HTERT RPE-1 (cell line): Measurements from ENCODE around the gene AKR1B1.

Experiments used
- in situ Hi-C: fragments of 300-500 bp; cut with MboI; formaldehyde crosslinking; loops from 4 replicates; pipeline ENCODE4 v1.14.3; 2020; ENCODE audit warnings: low sequenced_read_pairs

The AKR1B1 gene

DNA sequence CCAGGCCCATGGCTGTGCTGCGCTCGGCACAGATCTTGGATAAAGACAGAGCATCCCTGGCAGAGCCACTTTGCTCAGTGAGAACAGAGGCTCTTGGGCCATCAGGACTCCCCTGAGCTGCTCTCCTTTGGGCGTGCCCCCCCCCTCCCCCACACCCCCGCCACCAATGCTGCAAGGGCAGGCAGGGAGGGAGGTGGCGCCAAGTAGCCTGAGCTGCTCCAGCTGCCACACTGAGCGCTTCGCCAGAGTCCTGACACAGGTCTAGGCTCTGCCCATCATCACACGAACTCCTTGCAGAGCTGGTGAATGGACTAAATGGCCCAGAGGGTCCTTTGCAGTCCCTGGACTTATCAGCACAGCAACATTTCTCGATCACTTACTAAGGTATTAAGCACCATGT is 12.5 kb downstream of the AKR1B1 start:
- in situ Hi-C loops = no loop called here

DNA sequence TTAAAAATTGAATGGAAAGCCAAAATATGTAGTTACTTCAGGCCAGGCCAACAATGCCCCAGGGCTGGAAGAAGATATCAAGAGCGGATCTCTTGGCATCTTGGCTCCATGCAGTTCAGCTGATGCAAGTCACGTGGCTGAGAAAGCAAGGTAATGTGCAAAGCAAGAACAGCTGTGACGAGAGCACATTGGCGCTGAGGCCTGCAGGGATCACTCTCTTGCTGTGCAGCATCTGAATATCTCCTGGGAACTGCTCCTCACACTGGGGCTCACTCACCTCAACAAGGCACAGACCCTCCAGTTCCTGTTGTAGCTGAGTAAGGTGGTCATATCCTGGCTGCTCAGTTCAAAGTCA is 14.0 kb downstream of the AKR1B1 start:
- in situ Hi-C loops = no loop called here

DNA sequence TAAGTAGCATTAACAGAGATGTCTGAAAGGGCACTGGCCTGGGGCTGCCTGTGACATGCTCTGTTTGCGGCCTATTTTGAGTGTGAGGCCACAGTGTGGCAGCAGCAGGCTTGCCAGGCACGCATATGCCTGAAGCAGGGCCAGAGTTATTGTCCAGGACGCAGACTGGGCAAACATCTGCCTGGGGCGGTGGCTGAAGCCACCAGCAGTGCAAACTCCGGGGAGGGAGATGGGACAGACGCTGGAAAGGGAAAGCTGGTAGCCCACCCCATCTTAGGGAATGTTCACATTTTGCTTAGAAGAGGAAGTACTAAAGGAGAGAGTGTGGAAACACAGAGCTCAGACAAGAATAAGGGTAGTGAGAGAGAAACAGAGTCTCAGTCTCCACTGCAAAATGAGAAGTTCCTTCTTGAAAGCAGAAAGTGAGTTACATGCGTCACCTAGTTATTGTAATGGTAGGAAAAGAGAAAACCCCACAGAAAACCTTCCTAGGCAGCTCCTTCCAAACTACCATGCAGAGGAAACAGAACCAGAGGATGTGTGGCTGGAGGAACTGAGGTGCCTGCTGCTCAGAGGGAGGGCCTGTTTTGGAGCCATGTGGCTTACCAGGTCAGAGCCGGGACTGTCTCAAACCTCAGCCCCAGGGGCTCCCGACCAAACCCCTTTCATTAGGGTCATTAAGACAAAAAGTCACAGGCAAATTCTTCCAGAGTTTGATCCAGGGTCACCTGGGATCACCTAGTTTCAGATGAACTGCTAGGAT is 14.5 kb downstream of the AKR1B1 start:
- in situ Hi-C loops = no loop called here

DNA sequence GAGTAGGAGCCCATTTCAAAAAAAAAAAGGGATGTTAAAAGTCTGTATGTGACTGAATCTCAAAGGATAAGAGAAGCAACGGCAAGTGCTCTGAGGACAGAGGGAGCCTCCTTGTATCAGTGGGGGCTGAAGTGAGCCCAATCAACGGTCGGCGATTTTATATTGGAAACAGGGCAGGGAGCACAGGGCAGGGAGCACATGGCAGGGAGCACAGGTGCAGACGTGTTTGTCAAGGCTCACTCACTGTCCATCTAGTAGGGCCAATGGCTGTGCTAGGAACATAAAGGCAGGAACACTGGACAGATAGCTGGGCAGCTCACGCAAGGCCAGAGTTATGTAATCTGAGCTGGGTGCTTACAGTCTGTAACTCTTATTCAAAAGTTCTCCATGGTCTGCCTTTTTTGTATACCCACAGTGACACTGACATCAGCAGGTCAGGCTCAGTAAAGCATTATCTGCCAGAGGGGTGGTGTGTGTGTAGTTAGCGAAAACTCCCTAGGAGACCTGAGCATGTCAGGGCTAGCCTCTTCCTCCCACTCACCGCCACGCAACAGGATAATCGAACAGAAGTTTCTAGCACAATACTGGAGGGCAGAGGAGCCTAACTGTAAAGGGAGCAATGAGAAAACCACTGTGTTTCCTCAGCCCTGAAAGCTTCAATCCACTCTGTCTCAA is 15.4 kb downstream of the AKR1B1 start:
- in situ Hi-C loops = no loop called here

DNA sequence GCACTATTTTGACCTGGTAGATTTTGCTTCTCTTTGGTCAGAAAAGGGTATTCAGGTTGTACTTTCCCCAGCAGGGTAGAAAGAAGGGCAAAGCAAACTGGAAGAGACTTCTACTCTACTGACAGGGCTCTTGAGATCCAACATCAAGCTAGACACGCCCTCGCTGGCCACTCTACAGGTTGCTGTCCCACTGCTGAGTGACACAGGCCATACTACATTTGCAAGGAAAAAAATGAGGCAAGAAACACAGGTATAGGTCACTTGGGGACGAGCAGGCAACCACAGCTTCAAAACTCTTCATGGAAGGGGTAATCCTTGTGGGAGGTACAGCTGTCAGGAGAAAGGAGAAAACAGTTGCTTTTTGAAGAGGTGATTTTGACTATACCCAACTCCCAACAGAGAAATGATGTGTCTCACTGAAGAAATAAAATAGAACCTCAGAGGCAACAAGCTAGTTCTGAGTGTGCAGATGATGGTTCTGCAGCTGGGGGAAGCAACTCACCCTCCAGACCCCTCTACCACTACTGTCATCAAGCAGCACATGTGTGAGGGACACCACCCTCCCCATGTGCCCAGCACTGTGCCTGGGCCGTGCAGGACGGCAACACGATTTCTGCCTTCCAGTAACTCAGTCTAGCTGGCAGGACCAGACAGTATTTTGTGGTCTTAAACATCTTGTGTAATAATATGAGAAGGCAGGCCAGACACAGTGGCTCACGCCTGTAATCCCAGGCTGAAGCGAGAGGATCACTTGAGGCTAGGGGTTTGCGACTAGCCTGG is 16.3 kb downstream of the AKR1B1 start:
- in situ Hi-C loops = no loop called here

DNA sequence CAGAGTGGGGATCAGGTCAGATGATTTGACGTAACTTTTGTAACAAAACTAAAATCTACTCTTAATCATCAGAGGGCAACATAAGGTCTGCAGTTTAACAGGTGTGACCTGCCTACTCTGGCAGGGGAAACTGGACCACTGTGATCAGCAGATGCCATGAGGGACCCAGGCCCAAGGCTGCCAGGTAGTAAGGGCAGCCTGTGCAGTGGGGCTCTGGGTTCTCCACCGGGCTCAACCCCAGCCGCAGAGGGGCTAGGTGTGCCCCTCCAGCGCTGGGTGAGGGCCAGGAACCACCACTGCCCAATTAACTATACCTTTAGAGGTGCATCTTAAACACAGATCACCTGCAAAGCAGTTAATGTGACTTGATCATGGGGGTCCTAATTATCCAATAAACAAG is 17.6 kb downstream of the AKR1B1 start:
- in situ Hi-C loops = no loop called here

DNA sequence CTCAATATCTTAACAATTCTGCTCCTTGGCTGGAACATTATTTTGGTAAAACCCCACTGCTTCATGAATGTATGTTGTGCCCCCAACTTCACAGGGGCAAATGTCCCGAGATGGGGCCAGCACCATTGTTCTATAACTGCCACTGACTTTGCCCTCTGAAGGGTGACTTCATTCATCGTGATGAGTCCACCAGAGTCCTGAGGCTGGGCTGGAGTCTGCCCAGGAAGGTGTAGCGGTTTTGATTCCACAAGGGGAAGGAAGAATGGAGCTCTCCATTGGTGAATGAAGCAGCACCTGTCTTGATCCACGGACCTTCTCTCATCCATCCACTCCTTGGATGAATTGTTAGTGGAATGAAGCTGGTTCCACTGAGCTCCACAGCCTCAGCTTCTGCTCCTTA is 18.4 kb downstream of the AKR1B1 start:
- in situ Hi-C loops = no loop called here

DNA sequence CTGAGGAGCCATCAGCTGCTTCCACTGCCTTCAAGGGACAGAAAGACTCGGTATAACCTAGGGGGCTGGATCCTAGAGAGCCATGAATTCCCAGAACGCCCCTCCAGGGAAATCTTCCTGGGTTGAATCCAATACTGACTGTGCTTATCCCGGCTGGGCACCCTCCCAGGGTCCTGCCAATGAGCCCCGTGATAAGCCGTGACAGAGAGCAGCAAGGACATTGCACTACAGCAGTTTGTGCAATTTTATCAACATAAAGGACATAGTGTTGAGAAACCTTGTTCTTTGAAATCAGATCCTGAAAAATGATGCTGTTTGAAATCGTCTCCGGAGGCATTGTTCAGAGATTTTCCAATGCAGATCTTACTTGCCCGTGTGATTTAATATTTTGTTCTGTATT is 18.8 kb downstream of the AKR1B1 start:
- in situ Hi-C loops = no loop called here

DNA sequence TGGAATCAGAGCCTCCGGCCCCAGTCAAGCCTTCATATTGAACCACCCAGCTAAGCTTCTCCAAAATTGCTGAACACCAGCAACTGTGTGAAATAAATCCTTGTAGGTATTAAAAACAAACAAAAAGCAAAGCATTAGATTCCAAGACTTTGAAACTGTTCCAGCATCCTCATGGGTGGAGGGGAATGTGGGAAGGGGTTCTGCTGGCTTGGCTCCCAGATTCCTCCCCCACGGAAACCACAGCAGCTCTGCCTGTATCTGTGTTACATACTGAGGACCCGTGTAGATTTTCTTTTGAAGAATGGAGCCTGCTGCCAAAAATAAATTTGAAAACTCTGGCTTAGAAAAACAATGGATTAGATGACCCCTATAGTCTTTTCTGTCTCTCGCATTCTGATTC is 20.0 kb downstream of the AKR1B1 start:
- in situ Hi-C loops = no loop called here

DNA sequence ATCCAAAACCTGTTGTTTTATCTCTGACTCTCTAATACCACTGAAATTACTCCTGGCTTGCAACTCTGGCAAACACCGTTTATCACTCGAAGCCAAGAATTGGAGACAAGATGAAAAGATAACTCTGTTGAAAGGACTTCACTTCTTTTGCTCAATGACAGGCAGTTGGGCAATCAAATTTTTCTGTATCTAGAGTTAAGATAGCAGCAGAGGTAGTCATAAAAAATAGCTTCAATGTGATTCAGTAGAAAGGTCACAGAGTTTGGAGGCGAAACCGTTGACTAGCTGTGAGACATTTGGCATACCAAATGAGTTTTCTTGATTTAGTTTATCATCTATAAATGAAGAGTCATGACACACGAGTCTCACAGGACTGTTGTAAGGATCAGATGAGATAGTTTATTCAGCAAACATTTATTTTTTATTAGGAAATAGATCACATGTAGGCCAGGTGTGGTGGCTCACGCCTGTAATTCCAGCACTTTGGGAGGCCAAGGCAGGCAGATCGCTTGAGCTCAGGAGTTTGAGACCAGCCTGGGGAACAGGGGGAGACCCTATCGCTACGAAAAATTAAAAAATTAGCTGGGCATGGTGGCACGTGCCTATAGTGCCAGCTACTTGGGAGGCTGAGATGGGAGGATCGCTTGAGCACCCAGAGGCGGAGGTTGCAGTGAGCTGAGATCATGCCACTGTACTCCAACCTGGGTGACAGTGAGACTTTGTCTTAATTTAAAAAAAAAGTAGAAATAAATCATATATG is 23.6 kb downstream of the AKR1B1 start:
- in situ Hi-C loops = no loop called here

DNA sequence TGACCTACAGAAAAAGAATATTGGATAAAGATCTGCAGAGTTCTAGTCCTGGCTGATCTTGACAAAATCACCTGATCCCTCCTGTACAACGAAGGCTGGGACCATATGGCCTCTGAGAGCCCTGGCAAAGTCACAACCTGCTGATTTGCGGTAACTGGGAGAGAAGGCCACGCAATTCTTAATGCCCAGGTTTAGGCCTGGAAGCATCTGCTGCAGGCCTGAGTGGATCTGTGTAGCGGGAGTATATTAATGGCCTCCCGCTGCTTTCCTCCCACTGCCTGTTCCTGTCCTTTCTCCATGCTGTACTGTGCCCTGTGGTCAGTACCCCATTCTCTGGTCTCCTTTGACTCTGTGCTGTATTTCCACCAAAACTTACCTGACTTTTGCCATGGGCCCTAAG is 24.2 kb downstream of the AKR1B1 start:
- in situ Hi-C loops = no loop called here

DNA sequence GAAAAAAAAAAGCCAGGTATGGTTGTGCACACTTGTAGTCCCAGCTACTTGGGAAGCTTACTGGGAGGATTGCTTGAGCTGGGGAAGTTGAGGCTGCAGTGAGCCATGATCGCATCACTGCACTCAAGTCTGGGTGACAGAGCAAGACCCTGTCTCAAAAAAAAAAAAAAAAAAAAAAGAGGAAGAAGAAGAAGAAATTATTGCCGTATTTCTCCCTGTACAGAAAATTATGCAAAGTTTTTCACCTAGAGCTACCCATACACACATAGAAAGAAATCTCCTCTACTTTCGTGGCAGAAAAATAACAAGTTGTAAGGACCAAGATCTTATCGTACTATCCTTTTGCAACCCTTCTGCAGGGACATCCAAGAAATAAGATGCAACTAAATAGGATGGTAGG is 25.5 kb downstream of the AKR1B1 start:
- in situ Hi-C loops = no loop called here

DNA sequence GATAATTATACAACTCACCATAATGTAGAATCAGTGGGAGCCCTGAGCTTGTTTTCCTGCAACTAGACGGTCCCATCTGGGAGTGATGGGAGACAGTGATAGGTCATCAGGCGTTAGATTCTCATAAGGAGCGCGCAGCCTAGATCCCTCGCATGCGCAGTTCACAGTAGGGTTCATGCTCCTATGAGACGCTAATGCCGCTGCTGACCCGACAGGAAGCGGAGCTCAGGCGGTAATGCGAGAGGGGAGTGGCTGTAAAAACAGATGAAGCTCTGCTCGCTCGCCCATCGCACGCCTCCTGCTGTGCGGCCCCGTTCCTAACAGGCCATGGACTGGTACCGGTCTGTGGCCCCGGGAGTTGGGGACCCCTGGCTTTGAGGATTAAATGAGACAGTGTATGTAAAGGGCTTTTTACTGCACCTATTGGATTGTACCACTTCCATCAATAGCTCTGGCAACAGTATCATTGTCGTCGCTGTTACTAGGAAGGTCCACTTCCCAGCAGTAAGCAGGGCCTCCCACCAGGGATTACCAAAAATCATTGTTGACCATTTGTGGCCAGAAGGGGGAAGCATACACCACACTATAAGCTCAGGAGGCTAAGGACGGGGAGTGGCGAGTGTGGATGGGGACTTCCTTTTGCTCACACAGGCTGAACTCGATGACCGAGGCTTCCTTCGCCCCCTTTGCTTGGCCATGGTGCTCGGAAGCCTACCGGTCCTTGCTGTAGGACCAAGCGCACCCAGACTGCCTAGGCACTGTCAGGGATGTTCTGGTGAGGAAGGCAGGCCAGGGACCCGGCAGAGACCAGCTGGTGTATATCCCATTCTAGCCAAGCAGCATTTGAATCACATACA is 26.4 kb downstream of the AKR1B1 start:
- in situ Hi-C loops = no loop called here

DNA sequence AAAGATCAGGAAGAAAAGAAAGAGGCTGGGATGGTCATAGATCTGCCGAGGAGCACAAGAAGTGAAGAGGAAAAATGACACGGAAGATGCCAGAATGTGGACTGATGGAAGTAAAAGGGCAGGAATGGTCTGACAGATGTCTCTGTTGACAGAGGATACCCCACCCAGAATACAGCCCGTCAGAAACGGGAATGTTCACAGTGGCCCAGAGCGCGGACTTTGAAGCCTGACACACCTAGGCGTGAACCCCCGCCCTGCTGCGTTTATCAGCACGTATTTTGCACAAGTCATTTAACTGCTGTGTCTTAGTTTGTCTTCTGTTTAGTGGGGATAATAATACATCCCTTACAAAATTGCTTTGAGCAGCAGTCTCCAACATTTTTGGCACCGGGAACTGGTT is 27.1 kb downstream of the AKR1B1 start:
- in situ Hi-C loops = no loop called here

DNA sequence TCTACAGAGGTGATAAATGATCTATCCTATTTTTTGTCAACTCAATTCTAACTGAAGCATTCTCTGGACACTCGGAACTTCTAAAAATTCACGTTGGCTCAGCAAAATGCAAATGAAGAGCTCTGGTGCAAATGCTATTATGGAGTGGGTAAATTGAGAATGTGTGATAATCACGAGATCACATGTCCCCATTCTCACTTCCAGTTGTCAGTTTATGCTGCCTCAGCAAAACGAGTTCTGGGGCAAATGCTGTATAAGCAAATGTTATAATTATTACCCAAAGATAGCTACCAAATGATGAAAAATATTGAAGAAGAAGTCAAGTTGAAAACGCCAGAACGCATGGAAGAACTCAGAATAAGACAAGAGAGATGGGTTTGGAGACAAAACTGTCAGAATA is 29.4 kb downstream of the AKR1B1 start:
- in situ Hi-C loops = no loop called here

DNA sequence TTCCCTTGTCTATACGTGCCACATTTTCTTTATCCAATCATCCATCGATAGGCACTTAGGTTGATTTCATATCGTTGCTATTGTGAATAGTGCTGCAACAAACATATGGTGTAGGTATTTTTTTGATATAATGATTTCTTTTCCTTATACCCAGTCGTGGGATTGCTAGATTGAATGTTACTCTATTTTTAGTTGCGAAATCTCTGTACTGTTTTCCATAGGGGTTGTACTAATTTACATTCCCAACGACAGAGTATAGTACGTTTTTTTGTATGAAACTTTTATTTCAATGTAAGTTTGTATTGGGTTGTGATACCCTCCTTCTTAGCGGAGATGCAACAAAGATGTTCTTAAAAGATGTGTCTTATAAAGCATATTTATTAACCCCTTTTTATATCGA is 30.0 kb downstream of the AKR1B1 start:
- in situ Hi-C loops = no loop called here

DNA sequence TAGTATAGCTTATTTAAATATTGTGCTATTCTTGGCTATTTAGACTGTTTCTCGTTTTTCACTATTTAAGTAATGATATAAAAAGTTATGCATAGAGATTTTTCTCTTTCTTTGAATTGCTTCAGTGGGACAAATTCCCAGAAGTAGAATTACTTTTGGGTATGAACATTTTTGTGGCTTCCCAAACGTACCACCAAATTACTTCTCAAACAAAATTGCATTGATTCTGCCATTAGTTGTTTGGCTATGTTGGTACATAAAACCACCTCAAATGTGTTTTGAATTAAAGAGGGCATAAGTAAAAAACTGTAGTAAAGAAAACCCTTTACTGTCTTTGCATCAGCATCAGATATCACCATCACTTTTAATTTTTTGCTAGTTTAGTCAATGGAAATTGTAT is 31.0 kb downstream of the AKR1B1 start:
- in situ Hi-C loops = no loop called here

DNA sequence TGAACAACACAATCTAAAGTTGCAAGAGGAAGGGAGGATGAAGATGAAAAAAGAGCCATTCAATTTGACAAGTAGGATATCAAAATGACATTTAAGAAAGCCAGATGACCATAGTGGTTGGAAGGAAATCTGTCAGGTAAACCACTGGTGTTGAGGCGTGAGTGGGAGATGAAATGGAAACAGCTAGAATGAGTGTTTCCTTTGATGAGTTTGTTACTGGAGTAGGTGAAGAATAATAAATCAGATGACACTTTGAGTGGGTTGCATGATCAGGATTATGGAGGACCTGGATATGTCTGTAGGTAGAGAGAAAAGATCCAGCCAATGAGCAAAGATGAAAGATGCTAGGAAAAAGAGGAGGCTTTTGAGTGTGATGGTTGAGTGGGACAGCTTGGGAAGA is 33.1 kb downstream of the AKR1B1 start:
- in situ Hi-C loops = no loop called here

DNA sequence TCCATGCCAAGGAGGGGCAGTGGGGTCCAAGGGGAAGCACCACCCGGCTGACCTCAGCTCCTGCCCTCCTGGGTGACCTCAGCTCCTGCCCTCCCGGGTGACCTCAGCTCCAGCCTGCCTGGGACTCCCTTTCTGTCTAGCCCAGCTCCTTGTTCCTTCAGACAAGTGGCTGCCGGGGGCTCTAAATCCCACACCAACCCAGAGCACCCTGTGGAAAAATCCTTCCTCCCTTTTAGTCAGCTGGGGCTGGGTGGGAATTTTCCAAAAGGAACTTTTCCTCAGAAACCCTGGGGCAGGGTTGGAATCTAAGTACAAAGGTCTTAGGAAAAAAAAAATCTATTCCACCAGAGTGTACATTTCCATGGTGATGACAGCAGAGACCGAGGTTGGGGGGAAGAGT is 36.3 kb downstream of the AKR1B1 start:
- in situ Hi-C loops = no loop called here

DNA sequence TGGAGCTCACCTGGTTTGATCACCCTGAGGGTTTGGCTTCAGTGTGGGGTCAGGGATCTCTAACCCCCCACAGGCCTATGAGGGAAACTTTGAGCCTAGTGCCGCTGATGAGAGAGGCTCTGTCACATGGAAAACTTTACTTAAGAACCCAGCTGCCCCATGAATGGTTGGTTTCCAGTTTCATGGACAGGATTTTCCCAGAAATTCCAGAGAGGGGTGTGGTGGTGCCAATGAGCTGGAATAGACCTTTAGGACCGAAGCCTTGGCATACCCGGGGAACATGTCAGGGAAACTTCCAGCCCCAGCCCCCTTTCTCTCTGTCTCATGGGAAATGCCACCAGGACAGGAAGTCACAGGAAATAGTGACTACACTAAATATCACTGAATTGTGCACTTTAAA is 36.9 kb downstream of the AKR1B1 start:
- in situ Hi-C loops = no loop called here
